GF-D8 (cell line): ENCODE data around the gene VRTN.
"Not testable (repeated sequence)": the region's sequence is repeated elsewhere in the genome, so short reads cannot be mapped to it uniquely, and the experiment has no call there.

ENCODE experiments used
- DNase-seq: peaks from one replicate; lab custom pipeline; 2025; lab: John Stamatoyannopoulos, UW

The VRTN gene

DNA sequence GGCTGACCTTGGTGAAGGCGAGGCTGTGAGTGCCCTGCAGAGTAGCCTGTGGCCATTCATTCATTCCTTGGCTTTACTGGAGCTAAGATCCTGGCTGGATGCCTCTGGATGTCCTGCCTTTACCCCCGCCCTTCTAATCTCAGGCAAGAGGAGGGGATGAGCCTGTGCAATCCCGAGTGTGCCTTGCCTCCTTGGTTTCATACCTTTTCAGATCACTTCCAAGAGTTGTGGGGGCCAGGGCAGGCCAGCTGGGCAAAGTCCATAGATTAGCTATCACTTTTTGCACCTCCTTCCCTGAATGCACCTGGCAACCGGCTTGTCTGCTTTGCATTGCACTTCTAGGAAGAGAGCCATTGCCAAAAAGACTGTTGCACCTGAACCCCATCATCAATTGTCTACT, 1.5 kb downstream of the VRTN start:
- DNase-seq: no peak

GRCh38 chr14:74350211-74350927, 2.1 kb downstream of the VRTN start:
- DNase-seq: no peak

GRCh38 chr14:74350928-74351323, 2.7 kb downstream of the VRTN start:
- no peak for DNase-seq

DNA sequence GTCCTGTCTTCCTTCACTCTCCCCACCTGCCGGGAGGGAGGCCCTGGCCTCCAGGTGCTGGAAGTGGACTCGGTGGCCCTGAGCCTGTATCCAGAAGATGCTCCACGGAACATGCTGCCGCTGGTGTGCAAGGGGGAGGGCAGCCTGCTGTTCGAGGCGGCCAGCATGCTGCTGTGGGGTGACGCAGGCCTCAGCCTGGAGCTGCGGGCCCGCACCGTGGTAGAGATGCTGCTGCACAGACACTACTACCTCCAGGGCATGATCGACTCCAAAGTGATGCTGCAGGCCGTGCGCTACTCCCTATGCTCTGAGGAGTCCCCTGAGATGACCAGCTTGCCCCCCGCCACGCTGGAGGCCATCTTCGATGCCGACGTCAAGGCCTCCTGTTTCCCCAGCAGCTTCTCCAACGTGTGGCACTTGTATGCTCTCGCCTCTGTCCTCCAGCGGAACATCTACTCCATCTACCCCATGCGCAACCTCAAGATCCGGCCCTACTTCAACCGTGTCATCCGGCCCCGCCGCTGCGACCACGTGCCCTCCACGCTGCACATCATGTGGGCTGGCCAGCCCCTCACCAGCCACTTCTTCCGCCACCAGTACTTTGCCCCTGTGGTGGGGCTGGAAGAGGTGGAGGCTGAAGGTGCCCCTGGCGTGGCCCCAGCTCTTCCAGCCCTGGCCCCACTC, 8.8 kb downstream of the VRTN start:
- no peak for DNase-seq

GRCh38 chr14:74357585-74357984, 9.3 kb downstream of the VRTN start:
- DNase-seq: no peak

GRCh38 chr14:74358176-74358829, 10.0 kb downstream of the VRTN start:
- DNase-seq: no peak

DNA sequence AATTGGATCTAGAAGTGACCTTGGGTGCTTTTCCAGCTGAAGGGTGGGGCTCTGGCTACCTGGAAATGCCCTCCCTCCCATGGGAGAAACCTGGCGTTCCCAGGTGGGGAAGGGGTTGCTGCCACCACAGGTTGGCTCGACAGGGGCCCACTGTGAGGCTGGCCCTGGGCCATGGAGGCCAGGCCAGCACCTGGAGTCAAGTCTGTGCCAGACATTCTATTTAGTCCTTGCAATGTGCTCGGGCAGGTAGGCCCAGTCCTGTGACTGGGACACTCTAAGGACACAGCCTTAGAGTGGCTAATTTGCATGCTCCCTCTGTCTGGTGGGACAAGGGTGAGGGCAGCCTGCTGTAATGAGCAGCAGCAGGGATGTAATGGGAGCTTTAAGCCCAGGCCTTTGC, 11.9 kb downstream of the VRTN start:
- DNase-seq: no peak

DNA sequence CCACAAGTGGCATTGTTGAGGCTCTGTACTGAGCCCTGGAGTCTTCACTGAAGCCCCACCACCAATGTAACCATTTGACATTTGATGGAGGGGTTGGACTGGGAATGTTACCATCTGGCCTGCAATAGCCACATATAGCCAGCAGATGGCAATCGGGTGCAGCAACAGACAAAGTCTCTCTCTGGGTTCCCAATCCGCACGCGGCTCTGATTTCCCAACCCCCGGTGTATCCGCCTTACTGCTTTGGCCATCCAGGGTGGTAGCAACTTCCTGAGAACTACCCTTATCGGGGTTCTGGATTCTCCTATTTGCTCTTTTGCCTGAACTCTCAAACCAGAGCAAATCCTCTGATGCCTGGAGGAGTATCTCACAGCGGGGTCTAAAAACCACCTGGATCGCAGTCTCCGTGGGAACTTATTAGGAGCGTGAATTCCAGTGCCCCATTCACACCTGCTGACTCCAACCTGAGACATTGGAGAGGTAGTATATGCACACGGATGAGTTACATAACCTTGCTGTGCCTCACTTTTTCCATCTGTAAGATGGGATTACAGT, 14.2 kb downstream of the VRTN start:
- DNase-seq: peak; percentile 5

- no peak for DNase-seq
Observed at GRCh38 chr14:74364271-74364880, 16.1 kb downstream of the VRTN start.

DNA sequence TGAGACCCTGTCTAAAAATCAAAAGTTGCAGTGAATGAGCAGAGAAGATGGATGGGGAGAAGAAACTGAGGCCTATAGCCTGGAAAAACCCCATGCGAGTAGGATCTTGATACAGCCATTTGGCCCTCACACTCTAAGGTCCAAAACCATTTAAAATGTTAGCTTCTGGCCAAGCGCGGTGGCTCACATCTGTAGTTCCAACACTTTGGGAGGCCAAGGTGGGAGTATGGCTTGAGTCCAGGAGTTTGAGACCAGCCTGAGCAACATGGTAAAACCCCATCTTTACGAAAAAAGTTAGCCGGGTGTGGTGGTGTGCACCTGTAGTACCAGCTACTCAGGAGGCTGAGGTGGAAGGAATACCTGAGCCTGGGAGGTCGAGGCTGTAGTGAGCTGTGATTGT, 19.8 kb downstream of the VRTN start:
- DNase-seq: no peak

DNA sequence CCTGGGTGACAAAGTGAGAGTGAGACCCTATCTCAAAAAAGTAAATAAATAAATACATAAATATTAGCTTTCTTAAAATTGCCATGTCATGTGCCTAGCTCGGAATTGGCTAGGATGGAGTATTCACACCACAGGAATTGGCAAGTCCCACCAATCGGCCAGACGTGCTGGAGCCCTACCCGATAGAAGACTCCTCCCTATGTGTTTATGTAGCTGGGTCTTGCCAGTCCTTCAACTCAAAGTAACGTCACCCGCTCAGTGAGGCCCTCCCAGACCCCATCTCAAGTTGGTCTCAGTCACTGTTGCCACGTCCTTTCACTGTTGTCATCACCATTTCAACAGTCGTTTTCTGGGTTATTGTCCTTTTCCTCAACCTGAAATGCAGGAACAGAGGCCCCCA, 20.2 kb downstream of the VRTN start:
- no peak for DNase-seq

GRCh38 chr14:74377976-74378690, 29.9 kb downstream of the VRTN start:
- no peak for DNase-seq

DNA sequence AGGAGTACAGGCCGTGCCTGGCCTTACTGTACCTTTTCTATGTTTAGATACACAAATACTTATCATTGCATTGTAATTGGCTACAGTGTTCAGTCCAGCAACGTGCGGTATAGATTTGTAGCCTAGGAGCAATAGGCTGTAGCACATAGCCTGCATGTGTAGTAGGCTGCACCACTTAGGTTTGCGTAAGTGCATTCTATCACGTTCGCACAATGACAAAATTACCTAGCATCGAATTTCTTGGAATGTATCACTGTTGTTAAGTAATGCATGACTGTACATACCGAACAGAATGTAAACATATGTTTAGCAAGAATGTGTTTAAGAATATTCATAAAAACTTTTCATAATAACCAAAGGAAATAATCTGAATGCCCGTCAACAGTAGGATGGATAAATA, 31.9 kb downstream of the VRTN start:
- DNase-seq: no peak

GRCh38 chr14:74380845-74381244, 32.6 kb downstream of the VRTN start:
- DNase-seq: no peak

DNA sequence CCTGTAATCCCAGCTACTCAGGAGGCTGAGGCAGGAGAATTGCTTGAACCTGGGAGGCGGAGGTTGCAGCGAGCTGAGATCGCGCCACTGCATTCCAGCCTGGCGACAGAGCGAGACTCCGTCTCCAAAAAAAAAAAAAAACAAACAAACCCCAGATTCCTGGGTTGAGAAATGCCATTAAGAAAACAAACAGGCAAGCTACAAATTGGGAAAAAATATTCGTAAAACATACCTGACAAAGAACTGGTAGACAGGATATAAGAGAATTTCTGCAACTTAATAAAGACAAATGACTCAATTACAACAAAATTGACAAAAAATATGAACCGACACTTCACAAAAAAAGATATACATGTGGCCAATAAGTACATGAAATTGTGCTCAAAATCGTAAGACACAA, 33.3 kb downstream of the VRTN start:
- DNase-seq: not testable (repeated sequence)

DNA sequence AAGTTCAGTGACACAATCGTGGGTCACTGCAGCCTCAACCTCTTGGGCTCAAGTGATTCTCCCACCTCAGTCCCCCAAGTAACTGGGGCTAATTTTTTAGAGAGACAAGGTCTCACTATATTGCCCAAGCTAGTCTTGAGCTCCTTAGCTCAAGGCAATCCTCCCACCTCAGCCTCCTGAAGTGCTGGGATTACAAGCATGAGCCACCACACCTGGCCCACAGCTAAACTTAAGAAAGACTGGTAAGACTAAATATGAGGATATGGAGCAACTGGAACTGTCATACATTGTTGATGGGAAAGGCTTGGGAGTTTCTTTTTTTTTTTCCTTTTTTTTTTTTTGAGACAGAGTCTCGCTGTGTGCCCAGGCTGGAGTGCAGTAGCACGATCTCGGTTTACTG, 34.0 kb downstream of the VRTN start:
- DNase-seq: no peak

DNA sequence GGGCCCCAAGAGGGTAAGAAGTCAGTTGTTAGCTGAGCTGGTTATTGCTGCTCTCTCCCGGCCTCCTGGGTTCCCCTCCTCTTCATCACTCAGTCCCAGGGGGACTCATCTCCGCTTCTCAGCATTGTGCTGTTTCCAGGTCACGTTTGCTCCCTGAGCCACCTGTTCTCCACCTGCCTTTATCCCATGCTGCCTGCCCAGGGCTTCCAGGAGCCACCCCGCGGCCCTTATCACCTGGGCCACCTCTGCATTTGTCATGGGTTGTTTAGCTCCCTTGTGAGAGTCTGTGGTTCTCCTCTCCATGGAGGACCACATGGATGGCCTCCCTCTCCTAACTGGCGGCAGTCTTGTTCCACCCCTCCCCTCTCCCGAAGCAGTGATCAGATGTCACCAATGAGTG, 41.7 kb downstream of the VRTN start:
- DNase-seq: no peak

- DNase-seq: not testable (repeated sequence)
Observed at GRCh38 chr14:74390505-74390904, 42.2 kb downstream of the VRTN start.

DNA sequence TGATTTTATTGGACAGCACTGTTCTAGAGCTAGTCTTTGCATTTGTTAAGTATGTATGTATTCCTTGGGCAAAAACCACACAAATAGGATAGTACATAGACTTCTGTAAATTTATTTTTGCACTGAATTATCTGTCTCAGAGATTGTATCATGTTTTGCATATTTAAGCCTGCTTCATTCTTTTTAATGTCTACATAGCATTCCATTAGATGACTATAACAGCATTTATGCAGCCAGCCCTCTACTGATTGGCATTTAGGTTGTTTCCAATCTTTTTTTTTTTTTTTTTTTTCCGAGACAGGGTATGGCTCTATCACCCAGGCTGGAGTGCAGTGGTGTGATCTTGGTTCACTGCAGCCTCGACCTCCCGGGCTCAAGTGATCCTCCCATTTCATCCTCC, 43.2 kb downstream of the VRTN start:
- DNase-seq: no peak

DNA sequence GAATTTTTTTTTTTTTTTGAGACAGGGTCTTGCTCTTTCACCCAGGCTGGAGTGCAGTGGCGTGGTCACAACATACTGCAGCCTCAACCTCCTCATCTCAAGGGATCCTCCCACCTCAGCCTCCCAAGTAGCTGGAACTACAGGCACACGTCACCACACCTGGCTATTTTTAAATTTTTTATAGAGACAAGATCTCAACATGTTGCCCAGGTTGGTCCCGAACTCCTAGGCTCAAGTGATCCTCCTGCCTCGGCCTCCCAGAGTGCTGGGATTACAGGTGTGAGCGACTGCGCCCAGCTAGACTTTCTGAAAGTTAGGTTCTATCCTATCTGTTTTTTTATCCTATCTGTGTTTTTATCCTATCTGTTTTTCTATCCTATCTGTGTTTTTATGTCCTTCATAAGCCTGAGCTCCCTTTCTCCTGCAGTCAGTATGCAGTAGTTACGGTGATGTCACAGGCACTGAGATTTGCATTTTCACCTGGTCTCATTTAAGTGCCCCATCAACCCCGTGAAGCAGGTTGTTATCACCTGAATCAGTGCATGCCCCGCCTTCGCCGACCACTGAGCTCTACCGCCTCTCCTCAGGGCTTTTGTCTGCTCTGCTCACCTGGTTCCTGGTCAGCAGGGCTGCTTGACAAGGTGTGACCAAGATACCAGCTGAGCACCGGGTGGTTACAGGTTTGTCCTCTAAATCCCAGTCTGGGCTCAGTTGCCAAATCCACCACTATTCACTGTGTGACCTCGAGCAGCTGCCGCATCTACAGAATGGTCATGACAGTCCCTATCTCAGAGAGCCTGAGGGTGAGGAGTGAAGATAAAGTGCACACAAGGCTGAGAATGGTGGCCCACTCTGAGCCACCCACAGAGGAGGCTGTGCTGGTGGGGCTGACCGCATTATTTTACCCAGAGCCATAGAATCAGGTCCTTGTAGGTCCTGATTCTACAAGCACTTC, 44.6 kb downstream of the VRTN start:
- no peak for DNase-seq

GRCh38 chr14:74394549-74394948, 46.3 kb downstream of the VRTN start:
- DNase-seq: no peak
